ENCODE results near the gene MAP4K4.
"Not testable (repeated sequence)": the region's sequence is repeated elsewhere in the genome, so short reads cannot be mapped to it uniquely, and the experiment has no call there.

MAP4K4 gene

GRCh38 chr2:101766871-101767739, 69.6 kb downstream of the MAP4K4 start:
- H2AFZ ChIP-seq (ENCODE audit: low read length) = no peak overlapping the region
- peaks cover 17% of the 10 kb centered on the region for H3K4me1 ChIP-seq (ENCODE audit: insufficient read depth, low read length, poor library complexity, severe bottlenecking)
- no peaks in the 10 kb centered on the region for H3F3A ChIP-seq (ENCODE audit: low read depth)
- peaks cover 87% of the 10 kb centered on the region for H4K20me1 ChIP-seq (ENCODE audit: insufficient read depth, low read length, poor library complexity, severe bottlenecking)
- H3K9ac ChIP-seq (ENCODE audit: low read depth, low read length, poor library complexity, severe bottlenecking) = no peak overlapping the region
- no peak overlapping the region for H3K4me2 ChIP-seq (ENCODE audit: low read depth, low read length, poor library complexity, severe bottlenecking)
- peaks cover 100% of the 10 kb centered on the region for H3K79me2 ChIP-seq (ENCODE audit: insufficient read depth, low read length)
- no peaks in the 10 kb centered on the region for H3K9me3 ChIP-seq (ENCODE audit: insufficient read depth, low read depth, low read length)
- no peaks in the 10 kb centered on the region for H3K27me3 ChIP-seq (ENCODE audit: insufficient read depth, low read length, poor library complexity, severe bottlenecking)
- TF ChIP-seq EZH2phosphoT487 (IDR thresholded peaks at IDR 0.05; ENCODE audit: borderline replicate concordance) (no peak), CTCF (conservative IDR thresholded peaks at IDR 0.05; ENCODE audit: low read length) (no peak)
- no peak overlapping the region for H3K4me3 ChIP-seq (ENCODE audit: low read length, poor library complexity, severe bottlenecking)
- H3K9me2 ChIP-seq (replicated peaks; ENCODE audit: low read depth, low read length) = no peaks in the 10 kb centered on the region
- peaks cover 4% of the 10 kb centered on the region; the same call in 1 of the 2 replicates for H3K36me3 ChIP-seq (ENCODE audit: insufficient read depth, low read length)

- Histone ChIP-seq H3K27me3 (ENCODE audit: insufficient read depth, low read length, poor library complexity, severe bottlenecking) (no peaks in the 10 kb centered on the region), H3K9me3 (ENCODE audit: insufficient read depth, low read depth, low read length) (no peaks in the 10 kb centered on the region), H3F3A (ENCODE audit: low read depth) (no peaks in the 10 kb centered on the region), H3K9me2 (replicated peaks; ENCODE audit: low read depth, low read length) (no peaks in the 10 kb centered on the region), H3K9ac (ENCODE audit: low read depth, low read length, poor library complexity, severe bottlenecking) (no peak overlapping the region), H3K4me2 (ENCODE audit: low read depth, low read length, poor library complexity, severe bottlenecking) (peak overlapping the region; percentile 27), H3K79me2 (ENCODE audit: insufficient read depth, low read length) (peaks cover 100% of the 10 kb centered on the region), H2AFZ (ENCODE audit: low read length) (no peak overlapping the region), H3K4me3 (ENCODE audit: low read length, poor library complexity, severe bottlenecking) (no peak overlapping the region), H3K36me3 (ENCODE audit: insufficient read depth, low read length) (no peaks in the 10 kb centered on the region), H3K4me1 (ENCODE audit: insufficient read depth, low read length, poor library complexity, severe bottlenecking) (peaks cover 17% of the 10 kb centered on the region), H4K20me1 (ENCODE audit: insufficient read depth, low read length, poor library complexity, severe bottlenecking) (peaks cover 87% of the 10 kb centered on the region)
- TF ChIP-seq EZH2phosphoT487 (IDR thresholded peaks at IDR 0.05; ENCODE audit: borderline replicate concordance) (no peak), CTCF (conservative IDR thresholded peaks at IDR 0.05; ENCODE audit: low read length) (no peak)
Observed at GRCh38 chr2:101768556-101769220, 71.2 kb downstream of the MAP4K4 start.

DNA sequence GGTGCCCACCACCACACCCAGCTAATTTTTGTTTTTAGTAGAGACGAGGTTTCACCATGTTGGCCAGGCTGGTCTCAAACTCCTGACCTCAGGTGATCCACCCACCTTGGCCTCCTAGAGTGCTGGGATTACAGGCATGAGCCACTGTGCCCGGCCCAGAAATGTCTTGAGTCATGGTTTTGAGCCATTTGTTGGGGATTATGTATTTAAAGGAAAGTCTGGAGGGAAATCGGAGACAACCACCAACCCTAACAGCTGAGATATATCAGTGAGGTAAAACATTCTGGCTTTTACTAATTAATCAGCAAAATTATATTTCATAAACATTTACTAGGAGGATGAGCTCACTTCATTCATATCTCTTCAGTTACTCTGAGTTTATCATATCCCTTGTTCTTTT, 72.2 kb downstream of the MAP4K4 start:
- Histone ChIP-seq H4K20me1 (ENCODE audit: insufficient read depth, low read length, poor library complexity, severe bottlenecking) (peaks cover 86% of the 10 kb centered on the region), H3K4me1 (ENCODE audit: insufficient read depth, low read length, poor library complexity, severe bottlenecking) (peaks cover 19% of the 10 kb centered on the region), H3K79me2 (ENCODE audit: insufficient read depth, low read length) (peaks cover 100% of the 10 kb centered on the region)
- H3K9ac ChIP-seq (ENCODE audit: low read depth, low read length, poor library complexity, severe bottlenecking); H3K4me3 ChIP-seq (ENCODE audit: low read length, poor library complexity, severe bottlenecking); H2AFZ ChIP-seq (ENCODE audit: low read length); H3K27me3 ChIP-seq (ENCODE audit: insufficient read depth, low read length, poor library complexity, severe bottlenecking); H3K4me2 ChIP-seq (ENCODE audit: low read depth, low read length, poor library complexity, severe bottlenecking); H3K36me3 ChIP-seq (ENCODE audit: insufficient read depth, low read length); H3K9me2 ChIP-seq (replicated peaks; ENCODE audit: low read depth, low read length); H3F3A ChIP-seq (ENCODE audit: low read depth); H3K9me3 ChIP-seq (ENCODE audit: insufficient read depth, low read depth, low read length): not testable (repeated sequence)
